ENCODE results near the gene MATN4. TPM values are rescaled to one million over a fixed set of nuclear protein-coding genes. Genes with fewer than 3 reads are reported as not detected.

MATN4 gene
- total and polyA plus RNA-seq, 2 of the 4 experiments (the other 2 are of a cell fraction) = 0.12 TPM; not detected in 1

DNA sequence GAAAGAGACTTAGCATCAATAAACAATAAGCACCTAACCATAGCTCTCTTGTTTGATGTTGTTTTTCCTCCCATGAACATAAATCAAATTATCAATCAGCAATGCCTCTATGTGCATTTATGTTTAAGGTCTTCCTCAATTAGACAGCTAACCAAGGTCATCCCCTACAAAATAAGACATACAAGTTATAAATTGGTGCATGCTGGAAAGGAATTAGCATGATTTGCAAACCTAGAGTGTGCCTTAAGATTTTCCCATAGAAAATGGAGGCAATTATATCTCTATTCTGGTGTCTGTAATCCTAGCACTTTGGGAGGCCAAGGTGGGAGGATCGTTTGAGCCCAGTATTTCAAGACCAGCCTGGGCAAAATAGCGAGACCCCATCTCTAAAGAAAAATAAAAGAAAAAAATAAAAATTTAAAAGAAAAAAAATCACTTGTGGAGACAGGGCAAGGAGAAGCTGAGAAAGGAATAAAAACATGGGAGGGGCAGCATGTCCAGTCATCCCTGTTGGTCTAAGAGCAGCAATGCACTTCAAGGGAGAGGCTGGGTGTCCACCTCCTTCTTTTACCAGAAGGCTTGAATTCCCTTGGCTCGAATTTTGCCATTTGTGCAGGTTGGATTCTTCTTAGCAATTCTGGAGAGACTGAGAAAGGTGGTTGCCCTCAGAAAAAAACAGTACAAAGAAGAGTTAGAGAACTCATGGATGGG, 44.4 kb downstream of the MATN4 start:
- ATAC-seq (ENCODE audit: low read depth) = no peak
- Histone ChIP-seq H3K4me2 (ENCODE audit: low read depth, low read length) (no peak overlapping the region), H3K23ac (ENCODE audit: low read depth, low read length) (no peak overlapping the region), H3K27me3 (ENCODE audit: control insufficient read depth, insufficient read depth, low read length) (peaks cover 8% of the 10 kb centered on the region), H4K8ac (ENCODE audit: low read depth in 2 of 2, low read length in 2 of 2) (no peak overlapping the region), H2BK5ac (ENCODE audit: low read depth, low read length, poor library complexity, severe bottlenecking) (no peak overlapping the region), H4K20me1 (ENCODE audit: insufficient read depth, low read length) (no peaks in the 10 kb centered on the region), H3K9me1 (ENCODE audit: insufficient read depth, low read length) (no peaks in the 10 kb centered on the region), H3K4ac (ENCODE audit: low read depth, low read length) (no peak overlapping the region), H3K36me3 (ENCODE audit: control insufficient read depth, insufficient read depth, low read length) (no peaks in the 10 kb centered on the region), H2BK15ac (ENCODE audit: low read depth, low read length) (no peak overlapping the region), H2AFZ (replicated peaks; ENCODE audit: low read length, poor library complexity) (no peak overlapping the region), H2AK5ac (ENCODE audit: low read depth, low read length) (no peak overlapping the region), H3K18ac (ENCODE audit: low read depth, low read length) (no peak overlapping the region), H4K5ac (ENCODE audit: low read depth, low read length) (no peak overlapping the region), H4K91ac (ENCODE audit: insufficient read depth, low read depth, low read length) (no peak overlapping the region), H3K14ac (replicated peaks; ENCODE audit: low read depth, low read length) (no peak overlapping the region), H3K4me3 (ENCODE audit: insufficient read depth, low read depth, low read length) (no peak overlapping the region), H3K9me3 (ENCODE audit: control insufficient read depth, insufficient read depth, low read length) (no peaks in the 10 kb centered on the region), H3K56ac (ENCODE audit: extremely low read depth, insufficient read depth, low read length) (no peak overlapping the region), H2AK9ac (replicated peaks; ENCODE audit: low read depth, low read length, poor library complexity) (no peak overlapping the region), H3K4me1 (ENCODE audit: control insufficient read depth, insufficient read depth, low read length) (no peaks in the 10 kb centered on the region), H3K9ac (ENCODE audit: low read depth, low read length) (no peak overlapping the region), H3K79me1 (ENCODE audit: low read depth in 1 of 2, low read length in 2 of 2) (no peaks in the 10 kb centered on the region), H2BK120ac (ENCODE audit: low read depth, low read length) (no peak overlapping the region), H2BK20ac (ENCODE audit: low read depth, low read length) (no peak overlapping the region), H3K27ac (ENCODE audit: insufficient read depth, low read length) (no peak overlapping the region)
- POLR2A ChIA-PET (ENCODE audit: unreplicated experiment) = no interaction called here
- dilution Hi-C loops (cut with HindIII; ENCODE audit: low sequenced_read_pairs, unreplicated experiment) (no loop called here), in situ Hi-C loops (cut with MboI; ENCODE audit: low sequenced_read_pairs) (no loop called here), intact Hi-C loops (cut with micrococcal nuclease) (no loop called here)
- WGBS, 2 experiments (ENCODE audit: extremely low coverage in 2 of 2, insufficient read length in 1 of 2) = no CpG with 5 or more reads among the region's 3 CpGs
- CTCF ChIA-PET = no interaction called here
- TF ChIP-seq SMC3 (IDR thresholded peaks at IDR 0.05; ENCODE audit: low read depth, low read length) = no peak
- TF ChIP-seq RCOR1 (IDR thresholded peaks at IDR 0.05; ENCODE audit: insufficient replicate concordance, low read length) = no peak
- no peak for TF ChIP-seq MXI1 (IDR thresholded peaks at IDR 0.05; ENCODE audit: borderline replicate concordance, low read depth, low read length)
- TF ChIP-seq CEBPB (IDR thresholded peaks at IDR 0.05; ENCODE audit: low read depth, low read length) = no peak
- DNase-seq = no peak
- no TSS peak for BruUV-seq (replicated peaks)

All from IMR-90 (cell line).